Measurements from ENCODE around the gene ADAMTS14. TPM values are rescaled to one million over a fixed set of nuclear protein-coding genes. Genes with fewer than 3 reads are reported as not detected.

The ADAMTS14 gene
- total and polyA plus RNA-seq, 8 donors = 2.4 to 10.0 (median 6.6) TPM

GRCh38 chr10:70753026-70753663 lies 80.8 kb downstream of the ADAMTS14 start:
- H3K27ac ChIP-seq = no peak overlapping the region
- peak in 2 of 4 donors; percentile 5 to 25 for DNase-seq
- ATAC-seq = no peak
- no peaks in the 10 kb centered on the region for H3K36me3 ChIP-seq
- no peak overlapping the region for H3K4me3 ChIP-seq
- H3K9me3 ChIP-seq = no peaks in the 10 kb centered on the region
- no peaks in the 10 kb centered on the region for H3K27me3 ChIP-seq
- no peak for TF ChIP-seq CTCF (IDR thresholded peaks at IDR 0.05)
- intact Hi-C loops (cut with DNase I) = loop anchor here in 1 of 2 donors (10.0 kb wide), 1 partner anchor 288 kb away; no protein-coding TSS in a partner anchor
- no peaks in the 10 kb centered on the region for H3K4me1 ChIP-seq

- no peaks in the 10 kb centered on the region for H3K36me3 ChIP-seq
- ATAC-seq (peak; percentile 50), DNase-seq (no peak)
- no peak overlapping the region for H3K4me3 ChIP-seq
- peaks cover 0 to 3% of the 10 kb centered on the region in 2 donors for H3K4me1 ChIP-seq
- H3K27ac ChIP-seq = no peak overlapping the region
- intact Hi-C loops (cut with DNase I) = loop anchor here in 1 of 2 donors (10.0 kb wide), 1 partner anchor 289 kb away; no protein-coding TSS in a partner anchor
- TF ChIP-seq CTCF (IDR thresholded peaks at IDR 0.05) = no peak
- no peaks in the 10 kb centered on the region for H3K9me3 ChIP-seq
- H3K27me3 ChIP-seq = no peaks in the 10 kb centered on the region
These were observed 81.7 kb downstream of the ADAMTS14 start for GRCh38 chr10:70753841-70754621.

GRCh38 chr10:70756700-70757360 lies 84.5 kb downstream of the ADAMTS14 start:
- H3K27ac ChIP-seq = no peak overlapping the region
- H3K4me1 ChIP-seq = peaks cover 0 to 3% of the 10 kb centered on the region in 2 donors
- no peaks in the 10 kb centered on the region for H3K9me3 ChIP-seq
- no peaks in the 10 kb centered on the region for H3K36me3 ChIP-seq
- no peak for TF ChIP-seq CTCF (IDR thresholded peaks at IDR 0.05)
- intact Hi-C loops (cut with DNase I) = loop anchor here in 1 of 2 donors (5.0 to 10.0 kb wide), 2 partner anchors 205 to 292 kb away; no protein-coding TSS in a partner anchor
- no peaks in the 10 kb centered on the region for H3K27me3 ChIP-seq
- DNase-seq (no peak), ATAC-seq (no peak)
- no peak overlapping the region for H3K4me3 ChIP-seq

- H3K4me1 ChIP-seq = peaks cover 0 to 3% of the 10 kb centered on the region in 2 donors
- H3K4me3 ChIP-seq = no peak overlapping the region
- H3K9me3 ChIP-seq = no peaks in the 10 kb centered on the region
- TF ChIP-seq CTCF (IDR thresholded peaks at IDR 0.05) = no peak
- no peaks in the 10 kb centered on the region for H3K36me3 ChIP-seq
- DNase-seq (no peak), ATAC-seq (no peak)
- H3K27me3 ChIP-seq = no peaks in the 10 kb centered on the region
- H3K27ac ChIP-seq = no peak overlapping the region
- intact Hi-C loops (cut with DNase I) = loop anchor here in 1 of 2 donors (5.0 to 10.0 kb wide), 2 partner anchors 206 to 293 kb away; no protein-coding TSS in a partner anchor
These were observed 85.5 kb downstream of the ADAMTS14 start for GRCh38 chr10:70757856-70758255.
